ENCODE data around the gene MRPL38. TPM values are rescaled to one million over a fixed set of nuclear protein-coding genes. Genes with fewer than 3 reads are reported as not detected.

MRPL38 gene
- total RNA-seq, 2 donors from 2014 or later, result 103 to 118 TPM

DNA sequence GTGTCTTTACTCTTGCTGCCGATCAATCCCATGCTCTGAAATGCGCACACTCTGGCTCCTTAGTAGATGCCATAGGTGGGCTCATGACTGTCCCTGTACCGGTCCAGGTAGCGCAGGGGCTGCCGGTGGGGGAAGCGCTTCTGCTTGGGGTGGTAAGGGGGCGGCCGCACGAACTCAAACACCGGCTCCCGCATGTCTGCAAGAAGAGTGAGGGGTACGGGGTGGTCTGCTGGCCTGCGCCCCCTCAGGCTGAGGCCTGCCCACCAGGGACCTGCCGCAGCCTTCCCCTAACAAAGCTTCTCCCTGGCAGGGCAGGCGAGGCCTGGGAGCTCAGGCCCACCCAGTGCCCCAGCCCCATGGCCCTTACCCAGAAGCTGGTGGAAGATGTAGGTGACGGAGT lies 5.9 kb downstream of the MRPL38 start:
- Mint-ChIP-seq H3K27ac (peak overlapping the region; percentile 39), H3K9me3 (no peaks in the 10 kb centered on the region), H3K4me3 (no peak overlapping the region), H3K27me3 (ENCODE audit: insufficient read depth) (no peaks in the 10 kb centered on the region), H3K36me3 (ENCODE audit: low read depth) (peaks cover 28% of the 10 kb centered on the region), H3K4me1 (peaks cover 22% of the 10 kb centered on the region)
- no peak overlapping the region for H3K9ac ChIP-seq (ENCODE audit: extremely low read depth, low read length, poor library complexity, severe bottlenecking)
- H3K4me1 ChIP-seq (ENCODE audit: control insufficient read depth, insufficient read depth, low read length), result peaks cover 12% of the 10 kb centered on the region
- H3K27ac ChIP-seq (ENCODE audit: low read depth, low read length), result no peak overlapping the region
- WGBS, 2 experiments (ENCODE audit: insufficient coverage in 1 of 2, insufficient read length in 1 of 2), result 94 to 97% methylated on average over 10 to 16 of the region's 16 CpGs
- no peaks in the 10 kb centered on the region for H3K27me3 ChIP-seq (ENCODE audit: control insufficient read depth, insufficient read depth, low read length, poor library complexity, severe bottlenecking)
- no peak for DNase-seq
- H3K4me3 ChIP-seq (ENCODE audit: low read length), result no peak overlapping the region
- no peak for TF ChIP-seq CTCF (conservative IDR thresholded peaks at IDR 0.05)
- peaks cover 43% of the 10 kb centered on the region for H3K36me3 ChIP-seq (ENCODE audit: control insufficient read depth, insufficient read depth, low read length)
- H3K9me3 ChIP-seq (ENCODE audit: control insufficient read depth, low read length), result no peaks in the 10 kb centered on the region

DNA sequence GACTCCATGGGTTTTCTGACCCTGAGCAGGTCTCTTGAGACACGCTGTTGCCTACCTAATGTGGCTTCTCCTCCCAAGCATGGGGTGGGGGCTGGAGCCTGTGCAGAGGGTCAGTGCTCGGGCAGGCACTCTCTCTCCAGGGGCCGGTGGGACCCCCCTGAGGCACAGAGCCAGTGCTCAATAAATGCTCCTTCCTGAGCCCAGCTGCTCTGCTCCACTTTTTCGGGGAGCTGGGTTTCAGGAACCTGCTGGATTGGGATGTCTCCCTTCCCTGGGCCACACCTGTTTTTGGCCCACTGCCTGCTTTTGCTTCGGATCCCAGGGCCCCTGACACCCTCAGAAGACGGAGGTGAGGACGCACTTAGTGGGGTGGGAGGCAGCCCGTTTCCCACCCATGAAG lies 6.6 kb downstream of the MRPL38 start:
- no peak overlapping the region for H3K9ac ChIP-seq (ENCODE audit: extremely low read depth, low read length, poor library complexity, severe bottlenecking)

DNA sequence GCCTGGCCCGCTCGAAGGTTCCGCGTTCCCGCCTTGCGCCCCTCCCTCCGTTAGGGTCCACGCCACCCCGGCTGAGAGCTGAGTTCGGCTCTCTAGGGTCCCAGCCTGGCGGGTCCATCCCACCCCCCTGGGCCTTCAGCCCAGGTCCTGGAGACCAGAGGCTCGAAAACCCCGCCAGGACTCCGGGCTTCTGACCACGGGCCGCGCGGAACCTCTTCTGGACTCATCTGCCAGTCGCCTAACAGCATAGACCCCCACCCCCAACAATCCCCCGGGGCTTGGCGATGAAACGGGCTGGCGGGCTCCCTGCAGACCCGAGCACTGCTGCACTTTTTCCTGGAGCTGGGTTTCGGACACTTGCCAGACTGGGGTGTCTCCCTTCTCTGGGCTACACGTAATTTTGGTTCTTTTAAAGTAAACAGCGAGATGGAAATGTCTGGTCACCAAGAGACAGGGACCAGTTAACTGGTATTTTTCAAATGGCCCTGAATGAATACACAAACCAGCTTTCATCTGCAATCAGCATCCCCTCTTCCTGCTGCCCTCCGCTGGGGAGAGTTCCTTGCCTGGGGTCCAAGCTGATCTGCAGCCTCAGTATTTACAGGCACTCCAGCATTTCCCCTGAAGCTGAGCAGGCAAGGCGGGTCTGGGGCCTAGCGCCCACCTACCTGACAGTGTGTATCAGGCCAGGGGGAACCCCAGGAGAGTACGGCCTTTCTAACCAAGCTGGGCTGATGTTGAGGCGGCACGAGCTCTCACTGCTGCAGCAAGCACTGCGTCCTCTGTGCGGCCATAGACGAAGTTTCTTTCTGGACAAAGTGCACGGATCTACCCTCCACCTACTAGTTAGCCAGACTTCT lies 7.3 kb downstream of the MRPL38 start:
- no peaks in the 10 kb centered on the region for H3K27me3 Mint-ChIP-seq (ENCODE audit: insufficient read depth)
- Histone ChIP-seq H3K36me3 (ENCODE audit: control insufficient read depth, insufficient read depth, low read length) (peaks cover 36% of the 10 kb centered on the region), H3K9ac (ENCODE audit: extremely low read depth, low read length, poor library complexity, severe bottlenecking) (no peak overlapping the region), H3K4me1 (ENCODE audit: control insufficient read depth, insufficient read depth, low read length) (peaks cover 12% of the 10 kb centered on the region), H3K27me3 (ENCODE audit: control insufficient read depth, insufficient read depth, low read length, poor library complexity, severe bottlenecking) (no peaks in the 10 kb centered on the region), H3K9me3 (ENCODE audit: control insufficient read depth, low read length) (no peaks in the 10 kb centered on the region), H3K27ac (ENCODE audit: low read depth, low read length) (peak overlapping the region; percentile 4), H3K4me3 (ENCODE audit: low read length) (peak overlapping the region; percentile 88)
- peak overlapping the region; percentile 72 for H3K4me3 Mint-ChIP-seq
- DNase-seq, result peak; percentile 79
- H3K27ac Mint-ChIP-seq, result peak overlapping the region; percentile 59
- TF ChIP-seq CTCF (conservative IDR thresholded peaks at IDR 0.05), result no peak
- H3K36me3 Mint-ChIP-seq (ENCODE audit: low read depth), result peaks cover 27% of the 10 kb centered on the region
- no peaks in the 10 kb centered on the region for H3K9me3 Mint-ChIP-seq
- 52 to 56% methylated on average over 24 to 37 of the region's 37 CpGs for WGBS, 2 experiments (ENCODE audit: insufficient coverage in 1 of 2, insufficient read length in 1 of 2)
- H3K4me1 Mint-ChIP-seq, result peaks cover 24% of the 10 kb centered on the region

More for the DNA sequence above, 6.6 kb downstream of the MRPL38 start:
- WGBS, 2 experiments (ENCODE audit: insufficient coverage in 1 of 2, insufficient read length in 1 of 2), result 95 to 100% methylated on average over 3 to 8 of the region's 8 CpGs
- Mint-ChIP-seq H3K27me3 (ENCODE audit: insufficient read depth) (no peaks in the 10 kb centered on the region), H3K36me3 (ENCODE audit: low read depth) (peaks cover 28% of the 10 kb centered on the region), H3K9me3 (no peaks in the 10 kb centered on the region), H3K4me1 (peaks cover 24% of the 10 kb centered on the region), H3K4me3 (no peak overlapping the region), H3K27ac (peak overlapping the region; percentile 59)
- peak; percentile 47 for DNase-seq
- Histone ChIP-seq H3K9me3 (ENCODE audit: control insufficient read depth, low read length) (no peaks in the 10 kb centered on the region), H3K27ac (ENCODE audit: low read depth, low read length) (no peak overlapping the region), H3K4me3 (ENCODE audit: low read length) (no peak overlapping the region), H3K4me1 (ENCODE audit: control insufficient read depth, insufficient read depth, low read length) (peaks cover 12% of the 10 kb centered on the region), H3K36me3 (ENCODE audit: control insufficient read depth, insufficient read depth, low read length) (peaks cover 39% of the 10 kb centered on the region), H3K27me3 (ENCODE audit: control insufficient read depth, insufficient read depth, low read length, poor library complexity, severe bottlenecking) (no peaks in the 10 kb centered on the region)
- TF ChIP-seq CTCF (conservative IDR thresholded peaks at IDR 0.05), result no peak

All from endodermal cell (in vitro differentiated cells).